H1 (cell line): ENCODE measurements around the gene PABPN1. TPM values are rescaled to one million over a fixed set of nuclear protein-coding genes. Genes with fewer than 3 reads are reported as not detected.

Experiments
- CTCF ChIA-PET: fragments of 300-600 bp; sonication (Branson Sonifier 250); formaldehyde crosslinking; loops from one replicate; lab custom pipeline; 2021; ENCODE audit not compliant: partially characterized antibody; lab: Charles Lee
- POLR2A ChIA-PET: fragments of 300-600 bp; sonication (Branson Sonifier 250); formaldehyde crosslinking; loops from one replicate; lab custom pipeline; 2021; ENCODE audit warnings: inconsistent platforms; ENCODE audit not compliant: partially characterized antibody; lab: Charles Lee
- DNase-seq, 2 experiments: peaks; one replicate each; pipeline versions ENCODE4 v3.0.0 to v3.0.0-alpha.2; 2010 to 2022; ENCODE audit warnings: low spot score in 2 of 2, low read depth in 1 of 2, mixed read lengths in 1 of 2
- FAIRE-seq: peaks from 2 replicates; lab custom pipeline; 2011; peaks lifted over from hg19 to GRCh38; lab: Jason Lieb, UNC
- H2AFZ ChIP-seq: 2 replicates; pipeline ENCODE4 v1.8.1; 2012; ENCODE audit warnings: low read length, inconsistent platforms
- H2AK5ac ChIP-seq: 2 replicates; pipeline ENCODE4 v1.6.1; 2013; ENCODE audit warnings: low read depth, low read length
- H2BK120ac ChIP-seq: replicated peaks from 2 replicates; pipeline ENCODE3; 2013; ENCODE audit warnings: low read depth, low read length, inconsistent platforms
- H2BK12ac ChIP-seq: 2 replicates; pipeline ENCODE4 v1.6.1; 2013; ENCODE audit warnings: low read depth, low read length
- H2BK15ac ChIP-seq: 2 replicates; pipeline ENCODE4 v1.6.1; 2013; ENCODE audit warnings: low read length
- H2BK20ac ChIP-seq: 2 replicates; pipeline ENCODE4 v1.6.1; 2013; ENCODE audit warnings: low read length
- H2BK5ac ChIP-seq: 2 replicates; pipeline ENCODE4 v1.6.1; 2013; ENCODE audit warnings: low read depth, low read length
- H3K14ac ChIP-seq: 2 replicates; pipeline ENCODE4 v1.6.1; 2013; ENCODE audit warnings: inconsistent platforms; ENCODE audit not compliant: insufficient read length
- H3K18ac ChIP-seq: 2 replicates; pipeline ENCODE4 v1.6.1; 2013; ENCODE audit warnings: low read length; ENCODE audit errors: extremely low read depth
- H3K23ac ChIP-seq: 2 replicates; pipeline ENCODE4 v1.6.1; 2013; ENCODE audit warnings: inconsistent platforms; ENCODE audit not compliant: insufficient read length
- H3K23me2 ChIP-seq: 2 replicates; pipeline ENCODE4 v1.6.1; 2013; ENCODE audit warnings: low read depth, low read length
- H3K27ac ChIP-seq: 2 replicates; pipeline ENCODE4 v1.6.1; 2011; ENCODE audit warnings: low read depth, low read length, inconsistent platforms
- H3K27me3 ChIP-seq, 4 experiments: replicated peaks in 1 of 4; 1 replicate in 1 of 4; 2 replicates in 3 of 4; pipeline versions ENCODE4 v1.6.1 to v1.8.1; 2011 to 2013; ENCODE audit warnings: low read length in 3 of 4, mild to moderate bottlenecking in 3 of 4, inconsistent platforms in 2 of 4, mixed read lengths in 2 of 4, moderate library complexity in 1 of 4; ENCODE audit not compliant: control insufficient read depth in 3 of 4, insufficient read depth in 3 of 4; ENCODE audit errors: extremely low read depth in 1 of 4
- H3K36me3 ChIP-seq, 4 experiments: 2 replicates each; pipeline versions ENCODE4 v1.6.1 to v1.8.1; 2011 to 2013; ENCODE audit warnings: mild to moderate bottlenecking in 4 of 4, low read length in 3 of 4, moderate library complexity in 2 of 4, control low read depth in 1 of 4, inconsistent platforms in 1 of 4; ENCODE audit not compliant: insufficient read depth in 4 of 4, control insufficient read depth in 2 of 4
- H3K4ac ChIP-seq: replicated peaks from 2 replicates; pipeline ENCODE3; 2013; ENCODE audit warnings: low read length, low read depth, mixed read lengths, inconsistent platforms; ENCODE audit not compliant: insufficient read length
- H3K4me1 ChIP-seq, 4 experiments: replicated peaks in 1 of 4; 1 replicate in 1 of 4; 2 replicates in 3 of 4; pipeline versions ENCODE4 v1.6.1 to v1.8.1; 2011 to 2013; ENCODE audit warnings: low read length in 3 of 4, inconsistent platforms in 2 of 4, mixed read lengths in 1 of 4; ENCODE audit not compliant: insufficient read depth in 4 of 4, control insufficient read depth in 3 of 4
- H3K4me2 ChIP-seq, 2 experiments: 2 replicates each; pipeline versions ENCODE4 v1.6.1 to v1.8.1; 2011 to 2013; ENCODE audit warnings: low read depth in 2 of 2, low read length in 2 of 2, control low read depth in 1 of 2, inconsistent platforms in 1 of 2, mild to moderate bottlenecking in 1 of 2; ENCODE audit not compliant: insufficient read depth in 1 of 2
- H3K4me3 ChIP-seq, 4 experiments: fragments of 200-600, 300-600 bp in 1 of 4; sonication (generic), shearing (Covaris generic), sonication (Bioruptor Twin) in 1 of 4; 2 replicates each; pipeline versions ENCODE4 v1.5.1 to v1.8.1; 2011 to 2016; ENCODE audit warnings: low read length in 4 of 4, low read depth in 3 of 4, control low read depth in 2 of 4, inconsistent platforms in 2 of 4, mild to moderate bottlenecking in 2 of 4, mixed read lengths in 1 of 4, moderate library complexity in 1 of 4; ENCODE audit not compliant: insufficient read depth in 2 of 4; ENCODE audit errors: extremely low read depth in 1 of 4
- H3K56ac ChIP-seq: replicated peaks from 2 replicates; pipeline ENCODE3; 2013; ENCODE audit warnings: low read depth, mild to moderate bottlenecking, mixed read lengths, low read length, inconsistent platforms; ENCODE audit not compliant: insufficient read length
- H3K79me1 ChIP-seq: 2 replicates; pipeline ENCODE4 v1.6.1; 2013; ENCODE audit warnings: low read depth, low read length, control low read depth
- H3K79me2 ChIP-seq, 2 experiments: 2 replicates each; pipeline versions ENCODE4 v1.6.1 to v1.8.1; 2012 to 2013; ENCODE audit warnings: low read length in 2 of 2, mild to moderate bottlenecking in 2 of 2, inconsistent platforms in 1 of 2; ENCODE audit not compliant: insufficient read depth in 2 of 2, control insufficient read depth in 1 of 2
- H3K9ac ChIP-seq, 4 experiments: replicated peaks in 1 of 4; 1 replicate in 1 of 4; 2 replicates in 3 of 4; pipeline versions ENCODE4 v1.6.1 to v1.8.1; 2011 to 2013; ENCODE audit warnings: low read depth in 3 of 4, low read length in 3 of 4, control low read depth in 2 of 4, mild to moderate bottlenecking in 2 of 4, moderate library complexity in 2 of 4, inconsistent platforms in 1 of 4; ENCODE audit errors: extremely low read depth in 1 of 4
- H3K9me3 ChIP-seq, 2 experiments: 2 replicates each; pipeline versions ENCODE4 v1.6.1 to v1.8.1; 2012 to 2013; ENCODE audit warnings: mild to moderate bottlenecking in 2 of 2, moderate library complexity in 2 of 2, control low read depth in 1 of 2, inconsistent platforms in 1 of 2, low read depth in 1 of 2, low read length in 1 of 2, mixed read lengths in 1 of 2; ENCODE audit not compliant: insufficient read depth in 2 of 2
- H4K20me1 ChIP-seq, 2 experiments: replicated peaks in 1 of 2; 2 replicates each; pipeline versions ENCODE3 to v1.8.1; 2011 to 2013; ENCODE audit warnings: inconsistent platforms in 2 of 2, low read length in 2 of 2, mild to moderate bottlenecking in 1 of 2; ENCODE audit not compliant: insufficient read depth in 2 of 2, control insufficient read depth in 1 of 2
- H4K5ac ChIP-seq: 2 replicates; pipeline ENCODE4 v1.6.1; 2013; ENCODE audit warnings: low read length, low read depth, mixed read lengths, inconsistent platforms; ENCODE audit not compliant: insufficient read length
- H4K8ac ChIP-seq: 2 replicates; pipeline ENCODE4 v1.8.0; 2013; ENCODE audit warnings: mild to moderate bottlenecking, moderate library complexity, low read length, inconsistent platforms; ENCODE audit not compliant: insufficient read depth; ENCODE audit errors: extremely low read depth
- H4K91ac ChIP-seq: replicated peaks from 2 replicates; pipeline ENCODE3; 2013; ENCODE audit warnings: low read length, mixed read lengths, inconsistent platforms; ENCODE audit not compliant: insufficient read length
- GTF2F1 ChIP-seq: IDR thresholded peaks from 2 replicates; pipeline ENCODE4 v1.6.1; 2012; ENCODE audit warnings: low read depth, low read length, improper control_type of control experiment, borderline replicate concordance
- TBP ChIP-seq: IDR thresholded peaks from 2 replicates; pipeline ENCODE4 v1.6.1; 2011; ENCODE audit warnings: low read depth, low read length, improper control_type of control experiment
- polyA plus RNA-seq, 7 experiments: library from polyadenylated mRNA; depleted of rRNA in 3 of 7; stranded (reverse) in 5 of 7; unstranded in 2 of 7; fragments of >200 nt in 5 of 7; fragments of 200-250 nt in 2 of 7; gene quantifications; 1 replicate in 5 of 7; 2 replicates in 1 of 7; 4 replicates in 1 of 7; pipeline versions ENCODE4 v1.2.1 to v1.2.3, GENCODE V29; 2011 to 2013; ENCODE audit warnings: missing spikeins in 2 of 7, mixed read lengths in 2 of 7
- total RNA-seq: library from RNA; stranded (reverse); fragmentation: NEBNext Ultra II Directional; extraction: Animal tissue kit (Norgen Biotek cat#: 25700); gene quantifications from 2 replicates; pipeline ENCODE4 v1.2.1, GENCODE V29; 2021

Gene PABPN1
- total and polyA plus RNA-seq, 2 of the 8 experiments (the other 6 are each of a cell fraction or from before 2014, with no cell fraction given): 300 to 331 TPM

DNA sequence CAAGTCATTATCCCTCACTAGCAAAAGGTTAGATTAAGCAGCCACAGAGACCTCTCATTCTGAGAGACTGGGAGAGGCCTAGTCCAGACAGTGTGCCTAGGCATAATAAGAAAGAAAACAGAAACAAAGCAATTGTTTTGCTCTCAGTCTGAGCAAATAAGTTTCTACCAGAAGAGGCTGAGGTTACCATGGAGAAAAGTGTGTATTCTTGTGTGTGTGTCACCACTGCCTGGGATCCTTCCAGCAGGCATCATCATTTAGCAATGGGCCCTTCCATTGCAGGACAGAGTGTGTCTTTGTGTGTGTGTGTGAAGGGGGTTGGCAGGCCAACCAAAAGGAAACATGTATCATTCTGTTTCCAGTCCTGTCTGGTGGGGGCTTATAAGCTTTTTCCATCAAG, 40.1 kb downstream of the PABPN1 start:
- no peak overlapping the region for H3K18ac ChIP-seq
- H3K4me2 ChIP-seq: no peak overlapping the region
- H3K56ac ChIP-seq: no peak overlapping the region
- TF ChIP-seq GTF2F1 (no peak), TBP (no peak)
- H3K23me2 ChIP-seq: peaks cover 15% of the 10 kb centered on the region; the same call in 1 of the 2 replicates
- no peaks in the 10 kb centered on the region for H3K79me1 ChIP-seq
- H2BK15ac ChIP-seq: no peak overlapping the region
- peaks cover 0 to 22% (median 11%) of the 10 kb centered on the region in 4 experiments; a peak in 4 of 8 replicates for H3K36me3 ChIP-seq
- H4K5ac ChIP-seq: no peak overlapping the region
- H3K9me3 ChIP-seq: no peaks in the 10 kb centered on the region
- no peak overlapping the region for H3K4me3 ChIP-seq
- no peaks in the 10 kb centered on the region; a peak in 1 of 7 replicates for H3K27me3 ChIP-seq
- no peaks in the 10 kb centered on the region for H3K79me2 ChIP-seq
- FAIRE-seq: no peak
- ChIA-PET CTCF (interaction anchor here (0.8 to 20.9 kb wide), 20 partner anchors 9 to 240 kb away, joined by 3 to 333 read pairs (median 8); partner anchors contain the start of genes BCL2L2, CMTM5, IL25 and PABPN1), POLR2A (interaction anchor here (1.3 to 7.1 kb wide), 4 partner anchors 9 to 40 kb away, joined by 4 to 73 read pairs (median 24); partner anchors contain the start of genes CMTM5, PABPN1 and SLC22A17)
- no peak overlapping the region for H3K14ac ChIP-seq
- H3K9ac ChIP-seq: no peak overlapping the region
- H4K8ac ChIP-seq: no peak overlapping the region
- H2AFZ ChIP-seq: no peak overlapping the region
- no peak overlapping the region for H4K91ac ChIP-seq
- no peak overlapping the region for H3K23ac ChIP-seq
- no peak overlapping the region for H3K27ac ChIP-seq
- H3K4ac ChIP-seq: no peak overlapping the region
- no peak overlapping the region for H2AK5ac ChIP-seq
- no peak overlapping the region for H2BK120ac ChIP-seq
- no peak for DNase-seq
- no peak overlapping the region for H2BK5ac ChIP-seq
- peaks cover 8 to 13% of the 10 kb centered on the region in 2 experiments for H4K20me1 ChIP-seq
- peaks cover 0 to 14% (median 10%) of the 10 kb centered on the region in 4 experiments; a peak in 5 of 7 replicates for H3K4me1 ChIP-seq
- no peak overlapping the region for H2BK12ac ChIP-seq
- no peak overlapping the region for H2BK20ac ChIP-seq
